GM12878 (cell line): ENCODE data around the gene TBC1D23. TPM values are rescaled to one million over a fixed set of nuclear protein-coding genes. Genes with fewer than 3 reads are reported as not detected.

Experiments
- ATAC-seq: fragments of 200-7000 bp; cut with Tn5 transposase; 3 replicates; pipeline ENCODE4 v1.9.1; 2020; ENCODE audit warnings: mild to moderate bottlenecking, moderate library complexity
- BruUV-seq: library from RNA; stranded (reverse); fragments of 400-500 nt; replicated peaks from 2 replicates; lab custom pipeline; 2021; lab: Mats Ljungman, UMichigan
- CTCF ChIA-PET: fragments of 300-600 bp; sonication (Branson Sonifier 250); formaldehyde crosslinking; extraction: SDS; loops from one replicate; lab custom pipeline; 2021; ENCODE audit warnings: inconsistent platforms; lab: Yijun Ruan, JAX
- POLR2A ChIA-PET: fragments of 350-600 bp; formaldehyde crosslinking; extraction: SDS; loops from one replicate; lab custom pipeline; 2021; ENCODE audit warnings: inconsistent platforms; lab: Charles Lee
- RAD21 ChIA-PET: fragments of 300-600 bp; sonication (Branson Sonifier 250); formaldehyde crosslinking; loops from one replicate; lab custom pipeline; 2023; ENCODE audit warnings: antibody characterized with exemption; ENCODE audit not compliant: unreplicated experiment; lab: Charles Lee
- SMC1A ChIA-PET: fragments of 300-600 bp; sonication (Branson Sonifier 250); formaldehyde crosslinking; loops from one replicate; lab custom pipeline; 2023; ENCODE audit not compliant: unreplicated experiment, uncharacterized antibody; lab: Charles Lee
- DNase-seq: peaks from one replicate; pipeline ENCODE4 v3.0.0-alpha.2; 2011; ENCODE audit warnings: low read depth, low spot score
- FAIRE-seq: peaks from 3 replicates; lab custom pipeline; 2011; peaks lifted over from hg19 to GRCh38; lab: Jason Lieb, UNC
- H2AFZ ChIP-seq: 2 replicates; pipeline ENCODE4 v1.6.0; 2011; ENCODE audit warnings: low read depth, low read length, control low read depth; ENCODE audit not compliant: control insufficient read depth
- H3K27ac ChIP-seq: 2 replicates; pipeline ENCODE4 v1.5.1; 2011; ENCODE audit warnings: control low read depth; ENCODE audit not compliant: control insufficient read depth, insufficient read depth
- H3K27me3 ChIP-seq, 2 experiments: replicated peaks in 1 of 2; 2 replicates each; pipeline versions ENCODE4 v1.6.0 to v1.6.1; 2011; ENCODE audit warnings: low read length in 1 of 2; ENCODE audit not compliant: control insufficient read depth in 2 of 2, insufficient read depth in 2 of 2
- H3K36me3 ChIP-seq, 2 experiments: 2 replicates each; pipeline ENCODE4 v1.5.1; 2011; ENCODE audit warnings: low read length in 1 of 2; ENCODE audit not compliant: control insufficient read depth in 2 of 2, insufficient read depth in 2 of 2
- H3K4me1 ChIP-seq: 2 replicates; pipeline ENCODE4 v1.6.1; 2011; ENCODE audit warnings: mild to moderate bottlenecking, low read length, moderate library complexity, mixed read lengths; ENCODE audit not compliant: control insufficient read depth, insufficient read depth
- H3K4me2 ChIP-seq: 2 replicates; pipeline ENCODE4 v1.6.0; 2011; ENCODE audit warnings: control low read depth; ENCODE audit not compliant: control insufficient read depth, insufficient read depth
- H3K4me3 ChIP-seq: fragments of 200-600 bp; sonication (generic); 2 replicates; pipeline ENCODE4 v1.5.1; 2016
- H3K79me2 ChIP-seq: 2 replicates; pipeline ENCODE4 v1.6.0; 2011; ENCODE audit warnings: low read length; ENCODE audit not compliant: control insufficient read depth, insufficient read depth
- H3K9ac ChIP-seq: 2 replicates; pipeline ENCODE4 v1.8.0; 2011; ENCODE audit warnings: low read length, control low read depth, mixed read lengths; ENCODE audit not compliant: control insufficient read depth, insufficient read depth
- H3K9me3 ChIP-seq: replicated peaks from 3 replicates; pipeline ENCODE4 v1.5.1; 2011; ENCODE audit warnings: mild to moderate bottlenecking, low read length; ENCODE audit not compliant: control insufficient read depth, insufficient read depth
- H4K20me1 ChIP-seq: 2 replicates; pipeline ENCODE4 v1.6.0; 2011; ENCODE audit not compliant: control insufficient read depth, insufficient read depth
- EED ChIP-seq: sonication (generic); IDR thresholded peaks from 2 replicates; pipeline ENCODE4 v1.6.1; 2016; ENCODE audit warnings: antibody characterized with exemption, low read depth
- IRF4 ChIP-seq: IDR thresholded peaks from 2 replicates; pipeline ENCODE4 v1.6.1; 2011; ENCODE audit warnings: low read depth, low read length
- WGBS: methylation state at CpG from one replicate; pipeline ENCODE4 v1.1.6; 2016; ENCODE audit warnings: low lambda C conversion rate; ENCODE audit not compliant: insufficient replicate concordance, insufficient coverage; ENCODE audit errors: missing lambda C conversion rate; 5-methylcytosine and 5-hydroxymethylcytosine counted together
- in situ Hi-C: fragments of 300-500 bp; cut with MboI; formaldehyde crosslinking; loops from 9 replicates; pipeline ENCODE4 v1.14.3; 2018; ENCODE audit warnings: mixed read lengths
- intact Hi-C: fragments of 100-400 bp; cut with micrococcal nuclease; formaldehyde crosslinking; loops from one replicate; pipeline ENCODE4 v1.14.2; 2022; ENCODE audit not compliant: unreplicated experiment
- polyA plus RNA-seq, 11 experiments: library from polyadenylated mRNA; depleted of rRNA in 4 of 11; unstranded in 6 of 11; stranded (reverse) in 5 of 11; fragments of >200 nt; fragmentation: Nextera tagmentation in 4 of 11; fragmentation: Illumina TruSeq in 1 of 11; extraction: Ambion mirVana in 4 of 11; extraction: Trizol in 1 of 11; gene quantifications; 1 replicate in 1 of 11; 2 replicates in 10 of 11; pipeline versions ENCODE4 v1.2.1 to v1.2.3, GENCODE V29; 2011 to 2016; ENCODE audit warnings: inconsistent platforms in 2 of 11, missing spikeins in 2 of 11, low read depth in 1 of 11
- total RNA-seq, 4 experiments: library from RNA; depleted of rRNA in 3 of 4; stranded (reverse); fragments of >200 nt in 3 of 4; fragmentation: Illumina TruSeq in 1 of 4; extraction: Trizol in 1 of 4; gene quantifications; 2 replicates each; pipeline versions ENCODE4 v1.2.1 to v1.2.3, GENCODE V29; 2013 to 2021
- TF ChIP-seq, protein P1 (sequence below): fragments of 450-650 bp; IDR thresholded peaks from 2 replicates; pipeline ENCODE4 v1.6.1; 2017; ENCODE audit warnings: mild to moderate bottlenecking, low read depth, inconsistent platforms; ENCODE audit not compliant: poor library complexity, severe bottlenecking
- TF ChIP-seq, protein P2 (sequence below): fragments of 450-650 bp; IDR thresholded peaks from 2 replicates; pipeline ENCODE4 v1.6.1; 2016; ENCODE audit warnings: mild to moderate bottlenecking

Gene TBC1D23
- total and polyA plus RNA-seq, 10 of the 15 experiments (the other 5 are each of a cell fraction or from before 2014, with no cell fraction given) = 8.2 to 23.2 (median 16.6) TPM

- Histone ChIP-seq H4K20me1 (no peaks in the 10 kb centered on the region), H2AFZ (no peak overlapping the region), H3K4me2 (no peak overlapping the region), H3K36me3 (peaks cover 0 to 4% of the 10 kb centered on the region in 2 experiments; a peak in 1 of 4 replicates), H3K4me1 (no peaks in the 10 kb centered on the region), H3K9me3 (no peaks in the 10 kb centered on the region), H3K9ac (no peak overlapping the region), H3K27me3 (no peaks in the 10 kb centered on the region), H3K79me2 (no peaks in the 10 kb centered on the region), H3K27ac (no peak overlapping the region), H3K4me3 (no peak overlapping the region)
- WGBS = 100% methylated on average over 3 of the region's 3 CpGs
- TF ChIP-seq, protein P1, sequence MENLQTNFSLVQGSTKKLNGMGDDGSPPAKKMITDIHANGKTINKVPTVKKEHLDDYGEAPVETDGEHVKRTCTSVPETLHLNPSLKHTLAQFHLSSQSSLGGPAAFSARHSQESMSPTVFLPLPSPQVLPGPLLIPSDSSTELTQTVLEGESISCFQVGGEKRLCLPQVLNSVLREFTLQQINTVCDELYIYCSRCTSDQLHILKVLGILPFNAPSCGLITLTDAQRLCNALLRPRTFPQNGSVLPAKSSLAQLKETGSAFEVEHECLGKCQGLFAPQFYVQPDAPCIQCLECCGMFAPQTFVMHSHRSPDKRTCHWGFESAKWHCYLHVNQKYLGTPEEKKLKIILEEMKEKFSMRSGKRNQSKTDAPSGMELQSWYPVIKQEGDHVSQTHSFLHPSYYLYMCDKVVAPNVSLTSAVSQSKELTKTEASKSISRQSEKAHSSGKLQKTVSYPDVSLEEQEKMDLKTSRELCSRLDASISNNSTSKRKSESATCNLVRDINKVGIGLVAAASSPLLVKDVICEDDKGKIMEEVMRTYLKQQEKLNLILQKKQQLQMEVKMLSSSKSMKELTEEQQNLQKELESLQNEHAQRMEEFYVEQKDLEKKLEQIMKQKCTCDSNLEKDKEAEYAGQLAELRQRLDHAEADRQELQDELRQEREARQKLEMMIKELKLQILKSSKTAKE = no peak
- TF ChIP-seq IRF4 (no peak), EED (no peak)
- TF ChIP-seq, protein P2, sequence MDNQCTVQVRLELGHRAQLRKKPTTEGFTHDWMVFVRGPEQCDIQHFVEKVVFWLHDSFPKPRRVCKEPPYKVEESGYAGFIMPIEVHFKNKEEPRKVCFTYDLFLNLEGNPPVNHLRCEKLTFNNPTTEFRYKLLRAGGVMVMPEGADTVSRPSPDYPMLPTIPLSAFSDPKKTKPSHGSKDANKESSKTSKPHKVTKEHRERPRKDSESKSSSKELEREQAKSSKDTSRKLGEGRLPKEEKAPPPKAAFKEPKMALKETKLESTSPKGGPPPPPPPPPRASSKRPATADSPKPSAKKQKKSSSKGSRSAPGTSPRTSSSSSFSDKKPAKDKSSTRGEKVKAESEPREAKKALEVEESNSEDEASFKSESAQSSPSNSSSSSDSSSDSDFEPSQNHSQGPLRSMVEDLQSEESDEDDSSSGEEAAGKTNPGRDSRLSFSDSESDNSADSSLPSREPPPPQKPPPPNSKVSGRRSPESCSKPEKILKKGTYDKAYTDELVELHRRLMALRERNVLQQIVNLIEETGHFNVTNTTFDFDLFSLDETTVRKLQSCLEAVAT = no peak
- in situ Hi-C loops = loop anchor here (5.0 kb wide), 1 partner anchor 282 kb away; no protein-coding TSS in a partner anchor
- no peak for DNase-seq
- POLR2A ChIA-PET = no interaction called here
- CTCF ChIA-PET = interaction anchor here (0.6 kb wide), 1 partner anchor 66 kb away, joined by 3 read pairs; no protein-coding TSS in a partner anchor
- no peak for ATAC-seq
- RAD21 ChIA-PET = no interaction called here
- no peak for FAIRE-seq
- SMC1A ChIA-PET = no interaction called here
- BruUV-seq = no TSS peak
- intact Hi-C loops = loop anchor here (10.0 kb wide), 1 partner anchor 404 kb away; no protein-coding TSS in a partner anchor
Measured at GRCh38 chr3:100310355-100310965, 49.7 kb downstream of the TBC1D23 start.
